ENCODE measurements around the gene SEPTIN1. TPM values are rescaled to one million over a fixed set of nuclear protein-coding genes. Genes with fewer than 3 reads are reported as not detected.
A peak's percentile ranks its signal among the peaks of the same experiment; 100 is the strongest.

SEPTIN1 gene
- total and polyA plus RNA-seq, 2 of the 13 experiments (the other 11 are each of a cell fraction or from before 2014, with no cell fraction given): 0.18 to 0.67 TPM

DNA sequence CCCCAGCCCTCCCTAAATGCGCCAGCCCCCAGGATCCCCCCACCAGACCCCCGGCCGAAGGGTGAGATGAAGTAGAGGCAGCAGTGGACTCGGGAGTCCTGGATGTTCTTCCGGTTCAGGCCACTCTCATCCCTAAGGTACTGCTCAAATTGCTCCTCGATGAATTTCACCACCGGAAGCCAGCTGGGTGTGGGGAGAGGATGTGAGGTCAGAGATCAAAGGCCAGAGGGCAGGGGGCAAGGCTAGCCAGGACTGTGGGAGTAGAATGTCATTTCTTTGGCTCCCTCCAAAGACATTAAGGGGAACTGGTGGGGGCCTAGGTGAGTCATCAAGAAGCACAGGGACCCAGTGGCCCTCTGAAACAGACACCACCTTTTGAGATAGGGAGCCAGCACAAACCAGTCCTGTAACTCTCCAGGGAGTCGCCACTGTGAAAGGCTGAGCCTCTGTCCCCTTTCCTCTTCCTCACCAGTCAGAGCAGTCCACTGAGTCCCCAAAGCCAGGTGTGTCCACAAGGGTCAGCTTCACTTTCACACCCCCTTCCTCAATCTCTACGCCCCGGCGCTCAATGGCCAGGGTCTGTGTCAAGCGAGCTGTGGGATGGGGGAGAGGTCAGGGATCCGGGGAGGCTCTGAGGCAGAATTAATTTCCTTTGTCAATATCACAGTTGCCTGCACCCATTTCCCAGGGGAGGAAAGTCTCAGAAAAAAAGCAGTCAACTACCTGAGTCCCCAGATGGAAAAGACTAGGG, 895 bp downstream of the SEPTIN1 start (continued):
- no peak for TF ChIP-seq PCBP2 (optimal IDR thresholded peaks at IDR 0.05; ENCODE audit: low read depth, low read length, poor library complexity, severe bottlenecking)
- TF ChIP-seq ZSCAN25 (CRISPR knock-in tag; IDR thresholded peaks at IDR 0.05): no peak
- no peak for TF ChIP-seq ZFAT (CRISPR knock-in tag; conservative IDR thresholded peaks at IDR 0.05)
- no peak for TF ChIP-seq CHD2 (IDR thresholded peaks at IDR 0.05; ENCODE audit: low read depth, low read length)
- TF ChIP-seq, protein P1, sequence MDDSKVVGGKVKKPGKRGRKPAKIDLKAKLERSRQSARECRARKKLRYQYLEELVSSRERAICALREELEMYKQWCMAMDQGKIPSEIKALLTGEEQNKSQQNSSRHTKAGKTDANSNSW (CRISPR knock-in tag; IDR thresholded peaks at IDR 0.05; ENCODE audit: borderline replicate concordance): no peak
- TF ChIP-seq, protein P2, sequence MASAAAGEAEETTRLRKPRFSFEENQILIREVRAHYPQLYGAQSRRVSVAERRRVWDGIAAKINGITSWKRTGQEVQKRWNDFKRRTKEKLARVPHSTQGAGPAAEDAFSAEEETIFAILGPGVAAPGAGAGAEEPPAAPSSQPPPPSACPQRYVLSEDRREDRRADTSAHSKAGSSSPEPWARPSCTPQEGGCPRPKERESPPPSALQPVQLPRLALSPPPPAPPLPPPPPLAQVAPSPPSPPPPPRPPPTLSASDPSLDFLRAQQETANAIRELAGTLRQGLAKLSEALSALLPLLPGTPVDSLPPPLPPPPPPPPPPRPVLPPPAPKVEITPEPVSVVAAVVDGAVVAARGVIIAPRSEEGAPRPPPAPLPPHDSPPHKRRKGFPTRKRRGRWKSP (CRISPR knock-in tag; IDR thresholded peaks at IDR 0.05): no peak
- no peak for TF ChIP-seq MIXL1 (CRISPR knock-in tag; IDR thresholded peaks at IDR 0.05)
- 0 out of 2 replicates have a peak, but pooled peaks have one; percentile 39 for TF ChIP-seq MED1 (CRISPR knock-in tag; IDR thresholded peaks at IDR 0.05)
- TF ChIP-seq ZNF382 (CRISPR knock-in tag; IDR thresholded peaks at IDR 0.05; ENCODE audit: borderline replicate concordance): no peak
- 0 out of 2 replicates have a peak, but pooled peaks have one; percentile 31 for TF ChIP-seq ESRRA (CRISPR knock-in tag; IDR thresholded peaks at IDR 0.05; ENCODE audit: low read depth)
- TF ChIP-seq ZNF644 (CRISPR knock-in tag; IDR thresholded peaks at IDR 0.05; ENCODE audit: low read depth): no peak
- TF ChIP-seq FOXC1 (CRISPR knock-in tag; IDR thresholded peaks at IDR 0.05; ENCODE audit: borderline replicate concordance): no peak
- no peak for TF ChIP-seq FLYWCH1 (CRISPR knock-in tag; IDR thresholded peaks at IDR 0.05)
- no peak for TF ChIP-seq SMARCE1 (IDR thresholded peaks at IDR 0.05; ENCODE audit: borderline replicate concordance)
- no peak for TF ChIP-seq CBX5 (CRISPR knock-in tag; IDR thresholded peaks at IDR 0.05; ENCODE audit: borderline replicate concordance)
- TF ChIP-seq, protein P3, sequence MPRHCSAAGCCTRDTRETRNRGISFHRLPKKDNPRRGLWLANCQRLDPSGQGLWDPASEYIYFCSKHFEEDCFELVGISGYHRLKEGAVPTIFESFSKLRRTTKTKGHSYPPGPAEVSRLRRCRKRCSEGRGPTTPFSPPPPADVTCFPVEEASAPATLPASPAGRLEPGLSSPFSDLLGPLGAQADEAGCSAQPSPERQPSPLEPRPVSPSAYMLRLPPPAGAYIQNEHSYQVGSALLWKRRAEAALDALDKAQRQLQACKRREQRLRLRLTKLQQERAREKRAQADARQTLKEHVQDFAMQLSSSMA (CRISPR knock-in tag; IDR thresholded peaks at IDR 0.05): no peak
- TF ChIP-seq, protein P4, sequence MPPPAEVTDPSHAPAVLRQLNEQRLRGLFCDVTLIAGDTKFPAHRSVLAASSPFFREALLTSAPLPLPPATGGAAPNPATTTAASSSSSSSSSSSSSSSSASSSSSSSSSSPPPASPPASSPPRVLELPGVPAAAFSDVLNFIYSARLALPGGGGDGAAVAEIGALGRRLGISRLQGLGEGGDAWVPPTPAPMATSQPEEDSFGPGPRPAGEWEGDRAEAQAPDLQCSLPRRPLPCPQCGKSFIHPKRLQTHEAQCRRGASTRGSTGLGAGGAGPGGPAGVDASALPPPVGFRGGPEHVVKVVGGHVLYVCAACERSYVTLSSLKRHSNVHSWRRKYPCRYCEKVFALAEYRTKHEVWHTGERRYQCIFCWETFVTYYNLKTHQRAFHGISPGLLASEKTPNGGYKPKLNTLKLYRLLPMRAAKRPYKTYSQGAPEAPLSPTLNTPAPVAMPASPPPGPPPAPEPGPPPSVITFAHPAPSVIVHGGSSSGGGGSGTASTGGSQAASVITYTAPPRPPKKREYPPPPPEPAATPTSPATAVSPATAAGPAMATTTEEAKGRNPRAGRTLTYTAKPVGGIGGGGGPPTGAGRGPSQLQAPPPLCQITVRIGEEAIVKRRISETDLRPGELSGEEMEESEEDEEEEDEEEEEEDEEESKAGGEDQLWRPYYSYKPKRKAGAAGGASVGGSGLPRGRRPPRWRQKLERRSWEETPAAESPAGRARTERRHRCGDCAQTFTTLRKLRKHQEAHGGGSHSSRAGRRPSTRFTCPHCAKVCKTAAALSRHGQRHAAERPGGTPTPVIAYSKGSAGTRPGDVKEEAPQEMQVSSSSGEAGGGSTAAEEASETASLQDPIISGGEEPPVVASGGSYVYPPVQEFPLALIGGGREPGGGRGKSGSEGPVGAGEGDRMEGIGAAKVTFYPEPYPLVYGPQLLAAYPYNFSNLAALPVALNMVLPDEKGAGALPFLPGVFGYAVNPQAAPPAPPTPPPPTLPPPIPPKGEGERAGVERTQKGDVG (CRISPR knock-in tag; IDR thresholded peaks at IDR 0.05; ENCODE audit: borderline replicate concordance): 0 out of 2 replicates have a peak, but pooled peaks have one; percentile 43
- no peak for TF ChIP-seq ASH2L (IDR thresholded peaks at IDR 0.05; ENCODE audit: insufficient read length, low read depth, low read length)
- TF ChIP-seq ZNF205 (CRISPR knock-in tag; IDR thresholded peaks at IDR 0.05): no peak
- no peak for TF ChIP-seq SUZ12 (IDR thresholded peaks at IDR 0.05; ENCODE audit: low read depth, low read length)
- no peak for TF ChIP-seq HOXA7 (CRISPR knock-in tag; IDR thresholded peaks at IDR 0.05)
- no peak for TF ChIP-seq ZNF264 (CRISPR knock-in tag; IDR thresholded peaks at IDR 0.05)
- TF ChIP-seq ETV5 (CRISPR knock-in tag; IDR thresholded peaks at IDR 0.05; ENCODE audit: borderline replicate concordance): peak; percentile 80
- peak; percentile 6; the same call in 1 of the 2 replicates for TF ChIP-seq TCF7 (IDR thresholded peaks at IDR 0.05; ENCODE audit: low read depth)
- no peak for TF ChIP-seq CAMTA2 (CRISPR knock-in tag; IDR thresholded peaks at IDR 0.05; ENCODE audit: borderline replicate concordance)
